IMR-90 (cell line): Measurements from ENCODE around the gene UBE2QL1. TPM values are rescaled to one million over a fixed set of nuclear protein-coding genes. Genes with fewer than 3 reads are reported as not detected.

ENCODE experiments used
- ATAC-seq: fragments of 200-7000 bp; cut with Tn5 transposase; 2 replicates; pipeline ENCODE4 v1.9.1; 2020; ENCODE audit warnings: low read depth, mild to moderate bottlenecking, moderate library complexity
- BruUV-seq: library from RNA; stranded (reverse); fragments of 400-500 nt; replicated peaks from 2 replicates; lab custom pipeline; 2021; lab: Mats Ljungman, UMichigan
- CTCF ChIA-PET: fragments of 300-600 bp; formaldehyde crosslinking; extraction: SDS; loops from one replicate; lab custom pipeline; 2021; ENCODE audit warnings: antibody characterized with exemption; lab: Yijun Ruan, JAX
- POLR2A ChIA-PET: fragments of 300-600 bp; sonication (Branson Sonifier 250); formaldehyde crosslinking; loops from one replicate; lab custom pipeline; 2022; ENCODE audit warnings: antibody characterized with exemption; ENCODE audit not compliant: unreplicated experiment; lab: Charles Lee
- DNase-seq: peaks from one replicate; pipeline ENCODE4 v3.0.0; 2013
- H2AFZ ChIP-seq: replicated peaks from 2 replicates; pipeline ENCODE3; 2013; ENCODE audit warnings: low read length, mild to moderate bottlenecking; ENCODE audit not compliant: poor library complexity
- H2AK5ac ChIP-seq: 2 replicates; pipeline ENCODE4 v1.6.1; 2013; ENCODE audit warnings: low read depth, low read length, inconsistent platforms
- H2AK9ac ChIP-seq: replicated peaks from 2 replicates; pipeline ENCODE3; 2013; ENCODE audit warnings: mild to moderate bottlenecking, low read depth, low read length, moderate library complexity; ENCODE audit not compliant: poor library complexity
- H2BK120ac ChIP-seq: 2 replicates; pipeline ENCODE4 v1.6.1; 2013; ENCODE audit warnings: low read depth, low read length, inconsistent platforms
- H2BK15ac ChIP-seq: 3 replicates; pipeline ENCODE4 v1.6.1; 2013; ENCODE audit warnings: low read depth, low read length, inconsistent platforms
- H2BK20ac ChIP-seq: 2 replicates; pipeline ENCODE4 v1.6.1; 2013; ENCODE audit warnings: low read depth, mild to moderate bottlenecking, inconsistent platforms, low read length, moderate library complexity
- H2BK5ac ChIP-seq: 2 replicates; pipeline ENCODE4 v1.6.1; 2013; ENCODE audit warnings: mild to moderate bottlenecking, low read depth, low read length, inconsistent platforms; ENCODE audit not compliant: poor library complexity, severe bottlenecking
- H3K14ac ChIP-seq: replicated peaks from 2 replicates; pipeline ENCODE4 v1.6.1; 2013; ENCODE audit warnings: low read depth, low read length, inconsistent platforms
- H3K18ac ChIP-seq: 2 replicates; pipeline ENCODE4 v1.6.1; 2013; ENCODE audit warnings: low read depth, low read length, control low read depth
- H3K23ac ChIP-seq: 2 replicates; pipeline ENCODE4 v1.6.1; 2013; ENCODE audit warnings: low read depth, low read length, inconsistent platforms
- H3K27ac ChIP-seq: 2 replicates; pipeline ENCODE4 v1.5.1; 2013; ENCODE audit warnings: mild to moderate bottlenecking, control low read depth, low read length; ENCODE audit not compliant: insufficient read depth
- H3K27me3 ChIP-seq: 2 replicates; pipeline ENCODE4 v1.6.1; 2013; ENCODE audit warnings: low read length; ENCODE audit not compliant: control insufficient read depth, insufficient read depth
- H3K36me3 ChIP-seq: 2 replicates; pipeline ENCODE4 v1.6.1; 2013; ENCODE audit warnings: low read length, mixed read lengths; ENCODE audit not compliant: control insufficient read depth, insufficient read depth
- H3K4ac ChIP-seq: 2 replicates; pipeline ENCODE4 v1.6.1; 2013; ENCODE audit warnings: low read depth, low read length, inconsistent platforms
- H3K4me1 ChIP-seq: 2 replicates; pipeline ENCODE4 v1.6.1; 2013; ENCODE audit warnings: low read length, mixed read lengths; ENCODE audit not compliant: control insufficient read depth, insufficient read depth
- H3K4me2 ChIP-seq: 2 replicates; pipeline ENCODE4 v1.6.1; 2013; ENCODE audit warnings: low read depth, mild to moderate bottlenecking, control low read depth, low read length, moderate library complexity
- H3K4me3 ChIP-seq: 2 replicates; pipeline ENCODE4 v1.5.1; 2013; ENCODE audit warnings: low read depth, mild to moderate bottlenecking, control low read depth, low read length, moderate library complexity; ENCODE audit not compliant: insufficient read depth
- H3K56ac ChIP-seq: 2 replicates; pipeline ENCODE4 v1.6.1; 2013; ENCODE audit warnings: low read length, inconsistent platforms; ENCODE audit not compliant: insufficient read depth; ENCODE audit errors: extremely low read depth
- H3K79me1 ChIP-seq, 2 experiments: 2 replicates each; pipeline ENCODE4 v1.6.1; 2013; ENCODE audit warnings: low read length in 2 of 2, inconsistent platforms in 1 of 2, low read depth in 1 of 2
- H3K9ac ChIP-seq: 2 replicates; pipeline ENCODE4 v1.6.1; 2013; ENCODE audit warnings: low read depth, low read length, control low read depth
- H3K9me1 ChIP-seq: 2 replicates; pipeline ENCODE4 v1.6.1; 2013; ENCODE audit warnings: low read length, inconsistent platforms; ENCODE audit not compliant: insufficient read depth
- H3K9me3 ChIP-seq: 2 replicates; pipeline ENCODE4 v1.6.1; 2013; ENCODE audit warnings: low read length; ENCODE audit not compliant: control insufficient read depth, insufficient read depth
- H4K20me1 ChIP-seq: 2 replicates; pipeline ENCODE4 v1.6.1; 2013; ENCODE audit warnings: low read length, inconsistent platforms; ENCODE audit not compliant: insufficient read depth
- H4K5ac ChIP-seq: 2 replicates; pipeline ENCODE4 v1.6.1; 2013; ENCODE audit warnings: mild to moderate bottlenecking, low read depth, low read length, control low read depth
- H4K8ac ChIP-seq, 2 experiments: 2 replicates each; pipeline ENCODE4 v1.6.1; 2013; ENCODE audit warnings: low read depth in 2 of 2, low read length in 2 of 2, control low read depth in 1 of 2, inconsistent platforms in 1 of 2
- H4K91ac ChIP-seq: 2 replicates; pipeline ENCODE4 v1.6.1; 2013; ENCODE audit warnings: low read depth, low read length, inconsistent platforms; ENCODE audit not compliant: insufficient read depth
- BHLHE40 ChIP-seq: fragments of 150-350 bp; IDR thresholded peaks from 2 replicates; pipeline ENCODE4 v1.6.1; 2016; ENCODE audit warnings: mild to moderate bottlenecking, low read depth, low read length
- POLR2A ChIP-seq: IDR thresholded peaks from 2 replicates; pipeline ENCODE4 v1.6.1; 2012; ENCODE audit warnings: mild to moderate bottlenecking, low read depth, low read length
- RFX5 ChIP-seq: IDR thresholded peaks from 2 replicates; pipeline ENCODE4 v1.8.0; 2012; ENCODE audit warnings: low read depth, mild to moderate bottlenecking, low read length, moderate library complexity
- SMC3 ChIP-seq: fragments of 150-350 bp; IDR thresholded peaks from 2 replicates; pipeline ENCODE4 v1.6.1; 2016; ENCODE audit warnings: low read depth, mild to moderate bottlenecking, antibody characterized with exemption, low read length, moderate library complexity
- WGBS, 2 experiments: methylation state at CpG; one replicate each; pipeline versions ENCODE4 v1.1.5 to v1.1.7; 2013; ENCODE audit warnings: missing lambda C conversion rate in 2 of 2; ENCODE audit not compliant: insufficient read length in 1 of 2; ENCODE audit errors: extremely low coverage in 2 of 2; 5-methylcytosine and 5-hydroxymethylcytosine counted together
- dilution Hi-C: fragments of 300-500 bp; cut with HindIII; formaldehyde crosslinking; loops from one replicate; pipeline ENCODE4 v1.14.3; 2018; ENCODE audit warnings: low sequenced_read_pairs; ENCODE audit not compliant: unreplicated experiment
- in situ Hi-C: fragments of 300-500 bp; cut with MboI; formaldehyde crosslinking; loops from 3 replicates; pipeline ENCODE4 v1.14.3; 2019; ENCODE audit warnings: low sequenced_read_pairs, inconsistent platforms, mixed read lengths
- intact Hi-C: fragments of 100-400 bp; cut with micrococcal nuclease; formaldehyde crosslinking; loops from 2 replicates; pipeline ENCODE4 v1.10.0; 2022
- polyA plus RNA-seq, 3 experiments: library from polyadenylated mRNA; depleted of rRNA; stranded (reverse); fragments of >200 nt; gene quantifications; 2 replicates each; pipeline ENCODE4 v1.2.3, GENCODE V29; 2012; ENCODE audit warnings: low replicate concordance in 1 of 3
- total RNA-seq: library from RNA; depleted of rRNA; stranded (reverse); fragments of >200 nt; gene quantifications from 2 replicates; pipeline ENCODE4 v1.2.3, GENCODE V29; 2012
- TF ChIP-seq, protein P1 (sequence below): fragments of 150-350 bp; IDR thresholded peaks from 2 replicates; pipeline ENCODE4 v1.6.1; 2017; ENCODE audit warnings: mild to moderate bottlenecking, antibody characterized with exemption, low read length, low read depth

The UBE2QL1 gene
- total and polyA plus RNA-seq, 2 of the 4 experiments (the other 2 are of a cell fraction), result not detected

DNA sequence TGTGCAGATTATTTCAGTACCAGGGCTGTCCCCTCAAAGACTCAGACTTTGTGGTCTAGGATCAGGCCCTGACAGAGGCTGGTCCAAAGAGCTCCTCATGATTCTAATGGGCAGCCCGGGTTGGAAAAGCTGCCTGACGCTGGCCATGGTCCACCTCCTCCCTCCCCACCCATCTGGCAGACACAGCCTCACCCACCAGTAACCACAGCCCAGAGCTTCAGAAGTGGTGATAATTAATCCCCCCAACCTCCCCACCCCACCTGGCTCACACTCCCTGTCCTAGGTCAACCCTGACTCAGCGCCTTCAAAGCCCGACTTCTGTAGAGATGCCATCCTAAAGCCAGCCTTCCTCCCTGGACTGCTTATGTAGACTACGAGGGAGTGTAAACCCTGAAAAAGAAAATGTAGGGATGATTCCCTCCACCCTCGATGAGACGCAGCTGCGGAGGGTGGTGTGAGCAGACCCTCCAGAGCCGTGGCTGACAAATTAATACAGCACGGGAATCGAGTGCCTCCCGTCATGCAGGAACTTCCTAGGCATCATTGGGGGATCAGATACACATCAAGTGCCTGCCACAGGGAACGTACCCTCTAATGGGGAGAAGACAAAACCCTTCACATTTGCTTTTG, 7.0 kb downstream of the UBE2QL1 start:
- Histone ChIP-seq H3K4me2 (no peak overlapping the region), H3K79me1 (no peaks in the 10 kb centered on the region), H4K20me1 (no peaks in the 10 kb centered on the region), H3K9me1 (no peaks in the 10 kb centered on the region), H3K18ac (no peak overlapping the region), H3K14ac (no peak overlapping the region), H4K5ac (no peak overlapping the region), H3K27me3 (peaks cover 13% of the 10 kb centered on the region), H2BK120ac (no peak overlapping the region), H3K36me3 (no peaks in the 10 kb centered on the region), H2BK20ac (no peak overlapping the region), H3K4ac (no peak overlapping the region), H2AK5ac (no peak overlapping the region), H4K8ac (no peak overlapping the region), H3K9me3 (no peaks in the 10 kb centered on the region), H2AK9ac (no peak overlapping the region), H2AFZ (no peak overlapping the region), H3K27ac (no peak overlapping the region), H3K4me3 (no peak overlapping the region), H4K91ac (no peak overlapping the region), H3K4me1 (no peaks in the 10 kb centered on the region), H3K56ac (no peak overlapping the region), H3K9ac (no peak overlapping the region), H2BK15ac (no peak overlapping the region), H3K23ac (no peak overlapping the region), H2BK5ac (no peak overlapping the region)
- ChIA-PET CTCF (no interaction called here), POLR2A (no interaction called here)
- 54% methylated on average over 5 of the region's 13 CpGs; no CpG with 5 or more reads in 1 of the 2 experiments for WGBS, 2 experiments
- dilution Hi-C loops, result no loop called here
- intact Hi-C loops, result no loop called here
- in situ Hi-C loops, result no loop called here
- no peak for DNase-seq
- BruUV-seq, result no TSS peak
- TF ChIP-seq RFX5, result no peak
- no peak for TF ChIP-seq BHLHE40
- TF ChIP-seq, protein P1, sequence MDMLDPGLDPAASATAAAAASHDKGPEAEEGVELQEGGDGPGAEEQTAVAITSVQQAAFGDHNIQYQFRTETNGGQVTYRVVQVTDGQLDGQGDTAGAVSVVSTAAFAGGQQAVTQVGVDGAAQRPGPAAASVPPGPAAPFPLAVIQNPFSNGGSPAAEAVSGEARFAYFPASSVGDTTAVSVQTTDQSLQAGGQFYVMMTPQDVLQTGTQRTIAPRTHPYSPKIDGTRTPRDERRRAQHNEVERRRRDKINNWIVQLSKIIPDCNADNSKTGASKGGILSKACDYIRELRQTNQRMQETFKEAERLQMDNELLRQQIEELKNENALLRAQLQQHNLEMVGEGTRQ, result no peak
- TF ChIP-seq POLR2A, result no peak
- no peak for TF ChIP-seq SMC3
- ATAC-seq, result no peak
